ENCODE measurements around the gene PAX7.

Gene PAX7

DNA sequence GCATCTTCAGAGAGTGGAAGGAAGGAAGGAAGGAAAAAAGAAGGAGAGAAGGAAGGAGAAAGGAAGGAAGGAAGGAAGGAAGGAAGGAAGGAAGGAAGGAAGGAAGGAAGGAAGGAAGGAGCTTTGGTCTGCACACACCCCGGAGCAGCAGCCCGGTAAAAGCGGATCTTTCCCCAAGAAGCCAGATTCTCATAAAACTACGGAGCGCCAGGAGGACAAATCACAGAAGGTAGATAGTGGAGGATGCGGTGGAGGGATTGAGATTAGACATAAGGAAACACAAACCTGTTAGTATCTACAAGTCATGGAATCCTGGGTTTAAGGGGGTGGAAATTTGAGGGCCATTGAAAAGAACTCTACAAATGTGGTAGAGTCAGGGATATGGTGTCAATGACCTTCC, 36.7 kb downstream of the PAX7 start:
- no peak for ATAC-seq
- TF ChIP-seq ZNF565 (CRISPR knock-in tag; conservative IDR thresholded peaks at IDR 0.05; ENCODE audit: low read depth) (no peak), ZC3H10 (CRISPR knock-in tag; IDR thresholded peaks at IDR 0.05) (no peak), ZNF70 (CRISPR knock-in tag; IDR thresholded peaks at IDR 0.05) (0 out of 2 replicates have a peak, but pooled peaks have one; percentile 16)

DNA sequence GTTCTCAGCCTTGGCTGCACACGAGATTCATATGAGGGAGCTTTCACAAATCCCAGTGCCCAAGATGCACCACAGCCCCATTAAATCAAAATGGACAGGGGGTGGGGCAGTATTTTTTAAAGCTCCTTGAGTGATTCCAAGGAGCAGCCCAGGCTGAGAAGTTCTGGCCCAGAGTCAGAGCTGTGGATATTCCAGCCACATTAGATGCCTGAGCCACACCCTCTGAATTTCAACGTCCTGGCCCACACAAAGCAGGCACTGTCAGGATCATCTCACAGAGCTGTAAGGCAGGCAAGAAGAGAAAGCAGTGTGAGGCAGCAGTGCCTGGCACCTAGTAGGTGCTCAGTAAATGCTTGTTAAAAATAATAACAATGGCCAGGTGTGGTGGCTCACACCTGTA, 37.4 kb downstream of the PAX7 start:
- ATAC-seq: no peak
- no peak for TF ChIP-seq ZNF565 (CRISPR knock-in tag; conservative IDR thresholded peaks at IDR 0.05; ENCODE audit: low read depth)
- TF ChIP-seq, protein P1, sequence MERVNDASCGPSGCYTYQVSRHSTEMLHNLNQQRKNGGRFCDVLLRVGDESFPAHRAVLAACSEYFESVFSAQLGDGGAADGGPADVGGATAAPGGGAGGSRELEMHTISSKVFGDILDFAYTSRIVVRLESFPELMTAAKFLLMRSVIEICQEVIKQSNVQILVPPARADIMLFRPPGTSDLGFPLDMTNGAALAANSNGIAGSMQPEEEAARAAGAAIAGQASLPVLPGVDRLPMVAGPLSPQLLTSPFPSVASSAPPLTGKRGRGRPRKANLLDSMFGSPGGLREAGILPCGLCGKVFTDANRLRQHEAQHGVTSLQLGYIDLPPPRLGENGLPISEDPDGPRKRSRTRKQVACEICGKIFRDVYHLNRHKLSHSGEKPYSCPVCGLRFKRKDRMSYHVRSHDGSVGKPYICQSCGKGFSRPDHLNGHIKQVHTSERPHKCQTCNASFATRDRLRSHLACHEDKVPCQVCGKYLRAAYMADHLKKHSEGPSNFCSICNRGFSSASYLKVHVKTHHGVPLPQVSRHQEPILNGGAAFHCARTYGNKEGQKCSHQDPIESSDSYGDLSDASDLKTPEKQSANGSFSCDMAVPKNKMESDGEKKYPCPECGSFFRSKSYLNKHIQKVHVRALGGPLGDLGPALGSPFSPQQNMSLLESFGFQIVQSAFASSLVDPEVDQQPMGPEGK (CRISPR knock-in tag; IDR thresholded peaks at IDR 0.05; ENCODE audit: borderline replicate concordance): no peak
- no peak for TF ChIP-seq ISL1 (CRISPR knock-in tag; IDR thresholded peaks at IDR 0.05)
- no peak for TF ChIP-seq SNAI2 (CRISPR knock-in tag; IDR thresholded peaks at IDR 0.05)
- no peak for TF ChIP-seq ZNF70 (CRISPR knock-in tag; IDR thresholded peaks at IDR 0.05)
- TF ChIP-seq PPARA (CRISPR knock-in tag; IDR thresholded peaks at IDR 0.05; ENCODE audit: borderline replicate concordance): no peak
- no peak for TF ChIP-seq RARB (CRISPR knock-in tag; IDR thresholded peaks at IDR 0.05)
- no peak for TF ChIP-seq GLIS3 (CRISPR knock-in tag; IDR thresholded peaks at IDR 0.05)
- TF ChIP-seq ESRRG (CRISPR knock-in tag; IDR thresholded peaks at IDR 0.05): no peak
- no peak for TF ChIP-seq TCF4 (CRISPR knock-in tag; IDR thresholded peaks at IDR 0.05; ENCODE audit: borderline replicate concordance)
- TF ChIP-seq ZC3H10 (CRISPR knock-in tag; IDR thresholded peaks at IDR 0.05): no peak
- no peak for TF ChIP-seq ARNTL (CRISPR knock-in tag; IDR thresholded peaks at IDR 0.05; ENCODE audit: borderline replicate concordance, low read depth)
- no peak for TF ChIP-seq OSR1 (CRISPR knock-in tag; IDR thresholded peaks at IDR 0.05)
- TF ChIP-seq, protein P2, sequence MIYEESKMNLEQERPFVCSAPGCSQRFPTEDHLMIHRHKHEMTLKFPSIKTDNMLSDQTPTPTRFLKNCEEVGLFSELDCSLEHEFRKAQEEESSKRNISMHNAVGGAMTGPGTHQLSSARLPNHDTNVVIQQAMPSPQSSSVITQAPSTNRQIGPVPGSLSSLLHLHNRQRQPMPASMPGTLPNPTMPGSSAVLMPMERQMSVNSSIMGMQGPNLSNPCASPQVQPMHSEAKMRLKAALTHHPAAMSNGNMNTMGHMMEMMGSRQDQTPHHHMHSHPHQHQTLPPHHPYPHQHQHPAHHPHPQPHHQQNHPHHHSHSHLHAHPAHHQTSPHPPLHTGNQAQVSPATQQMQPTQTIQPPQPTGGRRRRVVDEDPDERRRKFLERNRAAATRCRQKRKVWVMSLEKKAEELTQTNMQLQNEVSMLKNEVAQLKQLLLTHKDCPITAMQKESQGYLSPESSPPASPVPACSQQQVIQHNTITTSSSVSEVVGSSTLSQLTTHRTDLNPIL (CRISPR knock-in tag; IDR thresholded peaks at IDR 0.05; ENCODE audit: low read depth): no peak
- TF ChIP-seq, protein P3, sequence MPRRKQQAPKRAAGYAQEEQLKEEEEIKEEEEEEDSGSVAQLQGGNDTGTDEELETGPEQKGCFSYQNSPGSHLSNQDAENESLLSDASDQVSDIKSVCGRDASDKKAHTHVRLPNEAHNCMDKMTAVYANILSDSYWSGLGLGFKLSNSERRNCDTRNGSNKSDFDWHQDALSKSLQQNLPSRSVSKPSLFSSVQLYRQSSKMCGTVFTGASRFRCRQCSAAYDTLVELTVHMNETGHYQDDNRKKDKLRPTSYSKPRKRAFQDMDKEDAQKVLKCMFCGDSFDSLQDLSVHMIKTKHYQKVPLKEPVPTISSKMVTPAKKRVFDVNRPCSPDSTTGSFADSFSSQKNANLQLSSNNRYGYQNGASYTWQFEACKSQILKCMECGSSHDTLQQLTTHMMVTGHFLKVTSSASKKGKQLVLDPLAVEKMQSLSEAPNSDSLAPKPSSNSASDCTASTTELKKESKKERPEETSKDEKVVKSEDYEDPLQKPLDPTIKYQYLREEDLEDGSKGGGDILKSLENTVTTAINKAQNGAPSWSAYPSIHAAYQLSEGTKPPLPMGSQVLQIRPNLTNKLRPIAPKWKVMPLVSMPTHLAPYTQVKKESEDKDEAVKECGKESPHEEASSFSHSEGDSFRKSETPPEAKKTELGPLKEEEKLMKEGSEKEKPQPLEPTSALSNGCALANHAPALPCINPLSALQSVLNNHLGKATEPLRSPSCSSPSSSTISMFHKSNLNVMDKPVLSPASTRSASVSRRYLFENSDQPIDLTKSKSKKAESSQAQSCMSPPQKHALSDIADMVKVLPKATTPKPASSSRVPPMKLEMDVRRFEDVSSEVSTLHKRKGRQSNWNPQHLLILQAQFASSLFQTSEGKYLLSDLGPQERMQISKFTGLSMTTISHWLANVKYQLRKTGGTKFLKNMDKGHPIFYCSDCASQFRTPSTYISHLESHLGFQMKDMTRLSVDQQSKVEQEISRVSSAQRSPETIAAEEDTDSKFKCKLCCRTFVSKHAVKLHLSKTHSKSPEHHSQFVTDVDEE (CRISPR knock-in tag; IDR thresholded peaks at IDR 0.05): no peak

DNA sequence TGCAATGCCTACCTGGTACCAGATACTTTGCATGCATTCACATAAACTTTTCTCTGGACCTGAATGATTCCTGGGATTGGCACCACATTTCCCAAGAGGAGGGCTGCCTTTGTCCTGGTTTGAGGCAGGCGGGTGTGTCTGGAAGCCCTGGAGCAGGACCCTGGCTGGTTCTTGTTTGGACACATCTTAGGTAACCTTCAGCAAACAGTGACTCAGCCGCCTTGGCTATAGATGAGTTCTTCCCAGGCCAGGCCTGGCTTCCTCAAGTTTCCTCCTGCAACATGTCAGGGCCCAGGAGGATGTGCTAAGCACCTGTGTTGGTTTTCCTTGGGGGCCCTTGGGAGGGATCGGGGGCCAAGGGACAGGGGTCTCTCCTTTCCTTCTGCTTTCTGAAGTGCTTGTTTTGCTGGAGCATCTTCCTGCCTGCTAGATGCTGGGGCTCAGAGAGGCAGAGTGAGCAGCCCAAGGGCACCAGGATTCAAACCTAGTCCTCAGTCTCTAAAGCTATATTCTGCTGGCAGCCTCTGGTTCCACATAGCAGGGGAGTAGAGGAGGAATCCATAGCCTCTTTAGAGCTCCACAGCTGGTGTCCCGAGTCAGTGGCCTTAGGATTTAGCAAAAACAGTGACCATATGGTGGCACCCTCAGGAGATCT, 38.2 kb downstream of the PAX7 start:
- no peak for ATAC-seq

More for the DNA sequence above, 38.2 kb downstream of the PAX7 start:
- TF ChIP-seq PPARA (CRISPR knock-in tag; IDR thresholded peaks at IDR 0.05; ENCODE audit: borderline replicate concordance) (no peak), ZC3H10 (CRISPR knock-in tag; IDR thresholded peaks at IDR 0.05) (no peak), ISL1 (CRISPR knock-in tag; IDR thresholded peaks at IDR 0.05) (no peak), CSDC2 (CRISPR knock-in tag; IDR thresholded peaks at IDR 0.05) (no peak), SNAI2 (CRISPR knock-in tag; IDR thresholded peaks at IDR 0.05) (no peak)
- TF ChIP-seq, protein P4, sequence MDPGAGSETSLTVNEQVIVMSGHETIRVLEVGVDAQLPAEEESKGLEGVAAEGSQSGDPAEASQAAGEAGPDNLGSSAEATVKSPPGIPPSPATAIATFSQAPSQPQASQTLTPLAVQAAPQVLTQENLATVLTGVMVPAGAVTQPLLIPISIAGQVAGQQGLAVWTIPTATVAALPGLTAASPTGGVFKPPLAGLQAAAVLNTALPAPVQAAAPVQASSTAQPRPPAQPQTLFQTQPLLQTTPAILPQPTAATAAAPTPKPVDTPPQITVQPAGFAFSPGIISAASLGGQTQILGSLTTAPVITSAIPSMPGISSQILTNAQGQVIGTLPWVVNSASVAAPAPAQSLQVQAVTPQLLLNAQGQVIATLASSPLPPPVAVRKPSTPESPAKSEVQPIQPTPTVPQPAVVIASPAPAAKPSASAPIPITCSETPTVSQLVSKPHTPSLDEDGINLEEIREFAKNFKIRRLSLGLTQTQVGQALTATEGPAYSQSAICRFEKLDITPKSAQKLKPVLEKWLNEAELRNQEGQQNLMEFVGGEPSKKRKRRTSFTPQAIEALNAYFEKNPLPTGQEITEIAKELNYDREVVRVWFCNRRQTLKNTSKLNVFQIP (CRISPR knock-in tag; IDR thresholded peaks at IDR 0.05; ENCODE audit: borderline replicate concordance, low read depth): no peak
- TF ChIP-seq, protein P2 (CRISPR knock-in tag; IDR thresholded peaks at IDR 0.05; ENCODE audit: low read depth): no peak
- TF ChIP-seq, protein P1 (CRISPR knock-in tag; IDR thresholded peaks at IDR 0.05; ENCODE audit: borderline replicate concordance): no peak
